Stimulated activated CD8-positive, alpha-beta memory T cell treated with anti-CD3 and anti-CD28 coated beads, Interleukin-15, amount 100 ng/mL, for 4 hours (primary cell): Measurements from ENCODE around the gene KRTAP4-5.
"Not testable (repeated sequence)": the region's sequence is repeated elsewhere in the genome, so short reads cannot be mapped to it uniquely, and the experiment has no call there.

ENCODE experiments used
- DNase-seq, 2 donors: peaks; one replicate each; pipeline ENCODE4 v3.0.0-alpha.2; 2020; ENCODE audit warnings: low read depth in 2 of 2

The KRTAP4-5 gene

DNA sequence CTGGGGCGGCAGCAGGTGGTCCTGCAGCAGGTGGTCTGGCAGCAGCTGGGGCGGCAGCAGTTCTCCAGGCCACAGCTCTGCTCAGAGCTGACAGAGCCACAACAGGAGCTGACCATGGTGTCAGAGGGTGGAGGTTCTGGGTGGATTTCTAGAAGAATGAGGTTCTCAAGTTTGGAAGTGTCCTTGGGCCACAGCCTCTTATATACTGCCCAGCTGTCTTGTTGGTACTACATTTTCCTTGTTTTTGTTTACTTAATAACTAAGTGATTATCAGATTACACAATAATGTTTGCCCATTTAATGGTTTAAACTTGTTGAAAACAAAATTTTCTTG is at the start of gene KRTAP4-5:
KRTAP4-5 (minus strand) TSS at position 174 of the 334 bp plus-strand sequence; CDS start at position 116, 58 bp downstream.
- DNase-seq: no peak

GRCh38 chr17:41196068-41196467 is 46.4 kb upstream of the KRTAP4-5 start:
- DNase-seq: no peak

DNA sequence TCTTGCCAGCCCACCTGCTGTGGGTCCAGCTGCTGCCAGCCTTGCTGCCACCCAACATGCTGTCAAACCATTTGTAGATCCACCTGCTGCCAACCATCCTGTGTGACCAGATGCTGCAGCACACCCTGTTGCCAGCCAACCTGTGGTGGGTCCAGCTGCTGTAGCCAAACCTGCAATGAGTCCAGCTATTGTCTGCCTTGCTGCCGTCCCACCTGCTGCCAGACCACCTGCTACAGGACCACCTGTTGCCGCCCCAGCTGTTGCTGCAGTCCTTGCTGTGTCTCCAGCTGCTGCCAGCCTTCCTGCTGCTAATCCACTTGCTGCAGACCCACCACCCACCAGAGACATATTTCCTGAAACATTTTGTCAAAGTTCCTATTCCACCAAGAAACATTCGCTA is 40.7 kb upstream of the KRTAP4-5 start:
- no peak for DNase-seq

- DNase-seq: not testable (repeated sequence)
Measured at GRCh38 chr17:41189837-41190318, 40.3 kb upstream of the KRTAP4-5 start, which contains the start of gene KRTAP9-1. KRTAP9-1 (plus strand) TSS chr17:41189887; CDS start chr17:41189887, 0 bp downstream.

GRCh38 chr17:41186872-41187271 is 37.2 kb upstream of the KRTAP4-5 start:
- no peak for DNase-seq

DNA sequence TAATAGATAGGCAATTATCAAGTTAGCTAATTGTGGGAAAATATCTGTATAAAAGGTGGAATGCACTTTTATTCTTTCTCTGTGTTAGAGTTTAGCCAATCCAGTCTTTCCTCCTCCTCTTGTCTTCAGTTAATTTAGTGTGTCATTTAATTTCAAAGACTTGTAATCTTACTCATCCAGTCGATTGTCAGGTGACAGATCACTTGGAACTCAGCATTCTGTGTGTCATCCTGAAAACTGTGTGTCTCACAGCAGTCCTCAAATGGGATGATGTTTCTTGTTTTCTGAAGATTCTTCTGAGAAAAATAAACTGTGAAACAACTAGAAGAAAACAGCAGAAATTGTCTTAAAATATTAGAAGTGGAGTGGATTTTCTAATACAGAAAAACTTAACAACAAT is 35.4 kb upstream of the KRTAP4-5 start:
- no peak for DNase-seq

- DNase-seq: no peak
Measured at GRCh38 chr17:41184480-41184961, 34.9 kb upstream of the KRTAP4-5 start, which contains the start of gene KRTAP4-1. KRTAP4-1 (minus strand) TSS chr17:41184911; CDS start chr17:41184854, 57 bp downstream.

GRCh38 chr17:41178843-41179616 is 29.4 kb upstream of the KRTAP4-5 start:
- no peak for DNase-seq

DNA sequence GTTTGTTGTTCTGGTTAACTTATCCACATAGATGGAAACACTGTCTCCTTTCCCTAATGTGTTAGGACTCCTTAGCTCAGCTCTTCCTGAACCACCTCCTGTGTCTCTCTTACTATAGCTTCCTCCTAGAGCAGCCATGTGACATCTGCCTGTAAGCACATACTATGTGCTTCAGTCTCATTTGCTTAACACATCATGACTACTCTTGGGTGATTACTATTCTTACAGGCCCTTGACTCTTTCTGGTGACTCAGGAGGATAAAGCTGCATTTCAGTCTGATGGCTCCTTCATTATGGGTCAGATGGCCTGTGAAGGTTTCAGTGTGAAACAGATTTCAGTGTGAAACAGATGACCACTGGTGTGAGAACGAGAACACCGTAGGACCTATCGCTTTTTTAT is 28.7 kb upstream of the KRTAP4-5 start:
- DNase-seq: no peak

DNA sequence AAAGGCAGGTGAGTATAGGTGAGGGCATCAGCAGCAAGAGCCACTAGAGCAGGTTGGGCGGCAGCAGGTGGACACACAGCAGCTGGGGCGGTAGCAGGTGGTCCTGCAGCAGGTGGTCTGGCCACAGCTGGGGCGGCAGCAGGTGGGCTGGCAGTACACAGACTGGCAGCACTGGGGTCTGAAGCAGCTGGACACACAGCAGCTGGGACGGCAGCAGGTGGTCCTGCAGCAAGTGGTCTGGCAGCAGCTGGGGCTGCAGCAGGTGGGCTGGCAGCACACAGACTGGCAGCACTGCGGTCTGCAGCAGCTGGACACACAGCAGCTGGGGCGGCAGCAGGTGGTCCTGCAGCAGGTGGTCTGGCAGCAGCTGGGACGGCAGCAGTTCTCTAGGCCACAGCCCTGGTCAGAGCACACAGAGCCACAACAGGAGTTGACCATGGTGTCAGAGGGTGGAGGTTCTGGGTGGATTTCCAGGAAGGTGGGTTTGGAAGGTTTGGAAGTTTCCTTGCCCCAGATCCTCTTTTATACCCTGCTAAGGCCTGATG is 28.2 kb upstream of the KRTAP4-5 start, which contains the start of gene KRTAP4-2:
KRTAP4-2 (minus strand) TSS at position 495 of the 545 bp plus-strand sequence; CDS start at position 438, 57 bp downstream.
- no peak for DNase-seq

- no peak for DNase-seq
Measured at GRCh38 chr17:41176744-41177387, 27.2 kb upstream of the KRTAP4-5 start.

DNA sequence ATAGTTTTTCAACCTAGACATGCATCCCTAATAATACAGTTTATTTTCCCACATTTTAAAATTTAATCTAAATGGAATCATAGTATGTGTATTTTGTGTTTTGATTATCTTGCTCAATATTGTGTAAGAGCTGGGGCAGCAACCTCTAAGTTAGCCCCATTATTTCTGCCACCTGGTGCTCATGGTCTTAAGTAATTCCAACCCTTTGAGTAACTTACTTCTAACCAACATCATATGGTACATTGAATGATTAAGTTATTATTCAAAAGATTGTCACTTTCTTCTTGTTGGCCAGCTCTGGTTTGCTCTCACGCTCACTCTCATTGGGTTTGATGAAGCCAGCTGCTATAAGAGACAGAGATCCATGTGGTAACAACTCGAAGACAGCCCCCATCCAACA is 22.3 kb upstream of the KRTAP4-5 start:
- no peak for DNase-seq

DNA sequence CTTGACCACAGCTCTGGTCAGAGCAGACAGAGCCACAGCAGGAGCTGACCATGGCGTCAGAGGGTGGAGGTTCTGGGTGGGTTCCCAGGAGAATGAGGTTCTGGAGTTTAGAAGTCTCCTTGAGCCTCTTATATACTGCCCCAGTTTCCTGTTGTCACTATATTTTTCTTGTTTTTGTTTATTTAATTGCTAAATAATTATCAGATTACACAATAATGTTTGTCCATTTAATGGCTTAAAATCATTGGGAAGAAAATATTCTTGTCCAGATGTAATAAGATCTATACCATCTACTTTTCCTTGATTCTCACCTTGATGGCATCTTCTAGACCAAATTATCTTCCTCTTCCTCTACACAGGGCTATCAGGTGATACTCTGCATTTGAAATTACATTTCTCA is 18.5 kb upstream of the KRTAP4-5 start, which contains the start of gene KRTAP4-3:
KRTAP4-3 (minus strand) TSS at position 101 of the 400 bp plus-strand sequence; CDS start at position 52, 49 bp downstream.
- DNase-seq: no peak

- DNase-seq: no peak
Measured at GRCh38 chr17:41167561-41167960, 17.9 kb upstream of the KRTAP4-5 start.

GRCh38 chr17:41163828-41164227 is 14.2 kb upstream of the KRTAP4-5 start:
- no peak for DNase-seq

DNA sequence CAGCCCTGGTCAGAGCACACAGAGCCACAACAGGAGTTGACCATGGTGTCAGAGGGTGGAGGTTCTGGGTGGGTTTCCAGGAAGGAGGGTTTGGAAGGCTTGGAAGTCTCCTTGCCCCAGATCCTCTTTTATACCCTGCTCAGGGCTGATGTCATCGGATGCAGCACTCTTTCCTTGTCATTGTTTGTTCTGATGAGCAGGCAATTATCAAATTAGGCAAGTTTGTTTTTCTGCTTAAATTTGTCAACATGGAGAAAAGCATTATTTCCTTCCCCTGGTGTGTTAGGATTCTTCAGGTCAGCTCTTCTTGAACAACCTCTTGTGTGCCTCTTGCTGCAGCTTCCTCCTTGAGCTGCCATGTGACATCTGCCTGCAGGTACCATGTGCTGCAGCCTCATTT is 11.0 kb upstream of the KRTAP4-5 start, which contains the start of gene KRTAP4-4:
KRTAP4-4 (minus strand) TSS at position 101 of the 400 bp plus-strand sequence; CDS start at position 44, 57 bp downstream.
- no peak for DNase-seq

DNA sequence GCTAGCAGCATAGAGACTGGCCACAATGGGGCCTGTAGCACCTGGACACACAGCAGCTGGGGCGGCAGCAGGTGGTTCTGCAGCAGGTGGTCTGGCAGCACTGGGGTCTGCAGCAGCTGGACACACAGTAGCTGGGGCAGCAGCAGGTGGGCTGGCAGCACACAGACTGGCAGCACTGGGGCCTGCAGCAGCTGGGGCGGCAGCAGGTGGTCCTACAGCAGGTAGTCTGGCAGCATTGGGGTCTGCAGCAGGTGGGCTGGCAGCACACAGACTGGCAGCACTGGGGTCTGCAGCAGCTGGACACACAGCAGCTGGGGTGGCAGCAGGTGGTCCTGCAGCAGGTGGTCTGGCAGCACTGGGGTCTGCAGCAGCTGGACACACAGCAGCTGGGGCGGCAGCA is 10.6 kb upstream of the KRTAP4-5 start:
- not testable (repeated sequence) for DNase-seq

GRCh38 chr17:41153856-41154255 is 4.2 kb upstream of the KRTAP4-5 start:
- no peak for DNase-seq

DNA sequence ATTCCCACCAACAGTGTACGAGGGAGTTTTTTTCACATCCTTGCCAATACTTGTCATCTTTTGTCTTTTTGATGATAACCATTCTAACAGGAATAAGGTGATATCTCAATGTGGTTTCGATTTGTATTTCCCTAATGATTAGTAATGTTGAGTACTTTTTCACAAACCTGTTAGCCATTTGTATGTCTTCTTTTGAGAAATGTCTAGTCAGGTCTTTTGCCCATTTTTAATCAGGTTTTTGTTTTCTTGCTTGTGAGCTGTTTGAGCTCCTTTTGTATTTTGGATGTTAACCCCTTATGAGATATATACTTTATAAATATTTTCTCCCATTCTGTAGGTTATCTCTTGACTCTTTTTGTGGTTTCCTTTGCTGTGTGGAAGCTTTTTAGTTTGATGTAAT is 1.9 kb upstream of the KRTAP4-5 start:
- no peak for DNase-seq

DNA sequence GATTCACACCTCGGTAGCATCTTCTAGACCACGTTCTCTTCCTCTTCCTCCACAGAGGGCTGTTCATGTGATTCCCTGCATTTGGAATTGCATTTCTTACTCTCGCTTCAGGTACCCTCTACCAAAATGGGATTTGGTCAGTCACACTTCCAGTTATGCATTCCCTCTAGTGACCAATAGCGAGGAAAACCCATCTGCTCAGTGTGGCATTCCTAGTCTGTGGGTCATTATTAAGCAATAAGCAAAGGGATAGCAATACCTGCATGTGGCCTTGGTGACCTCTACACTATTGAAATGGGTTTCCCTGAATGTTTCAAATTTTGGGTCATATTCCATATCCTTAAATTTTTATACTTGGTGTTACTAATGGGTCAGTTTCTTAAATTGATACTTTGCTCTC is 401 bp upstream of the KRTAP4-5 start:
- DNase-seq: no peak

- DNase-seq: not testable (repeated sequence)
Measured at GRCh38 chr17:41148971-41149651, 514 bp downstream of the KRTAP4-5 start.
